HG02798 (cell line): ENCODE measurements around the gene NTNG1.

ENCODE experiments used
- ATAC-seq: cut with Tn5 transposase; IDR thresholded peaks from one replicate; pipeline ENCODE4 v1.9.1; 2021; ENCODE audit warnings: mild to moderate bottlenecking; ENCODE audit not compliant: unreplicated experiment, poor library complexity

NTNG1 gene

DNA sequence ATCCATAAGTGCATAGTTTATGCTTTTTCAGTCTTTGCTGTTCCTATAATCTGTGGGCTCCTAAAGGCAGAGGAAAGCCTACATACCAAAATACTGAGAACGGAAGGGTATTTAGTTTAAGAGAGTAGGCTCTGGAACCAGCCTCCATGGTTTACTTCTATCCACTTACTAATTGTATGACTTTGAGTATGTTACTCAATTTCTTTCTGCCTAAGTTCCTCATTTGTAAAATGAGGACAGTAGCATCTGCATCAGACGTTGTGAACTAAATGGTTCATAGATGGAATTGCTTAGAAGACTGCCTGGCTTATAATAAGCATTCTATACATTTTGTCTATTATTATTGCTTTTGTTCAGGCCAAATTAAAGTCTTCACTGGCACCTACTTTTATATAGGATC, 111.0 kb downstream of the NTNG1 start:
- ATAC-seq = no peak

DNA sequence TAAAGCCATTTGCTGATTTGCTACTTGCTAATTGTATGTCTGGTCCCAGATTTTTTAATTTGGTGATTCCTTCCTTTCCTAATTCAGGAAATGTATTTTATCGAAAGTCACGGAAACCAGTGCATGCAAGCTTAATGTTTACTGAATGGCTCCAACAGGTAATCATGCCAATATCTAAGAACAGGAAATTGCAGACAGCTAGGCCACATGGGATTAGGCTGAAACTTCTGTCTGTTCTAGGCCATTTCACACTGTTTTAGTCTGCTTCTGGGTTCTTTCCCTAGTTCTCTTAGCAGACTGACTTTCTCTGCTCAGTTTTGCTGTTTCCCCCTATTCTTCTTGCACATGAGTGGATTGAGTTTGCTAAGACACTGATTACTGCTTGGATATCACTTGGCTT, 111.4 kb downstream of the NTNG1 start:
- ATAC-seq = no peak

DNA sequence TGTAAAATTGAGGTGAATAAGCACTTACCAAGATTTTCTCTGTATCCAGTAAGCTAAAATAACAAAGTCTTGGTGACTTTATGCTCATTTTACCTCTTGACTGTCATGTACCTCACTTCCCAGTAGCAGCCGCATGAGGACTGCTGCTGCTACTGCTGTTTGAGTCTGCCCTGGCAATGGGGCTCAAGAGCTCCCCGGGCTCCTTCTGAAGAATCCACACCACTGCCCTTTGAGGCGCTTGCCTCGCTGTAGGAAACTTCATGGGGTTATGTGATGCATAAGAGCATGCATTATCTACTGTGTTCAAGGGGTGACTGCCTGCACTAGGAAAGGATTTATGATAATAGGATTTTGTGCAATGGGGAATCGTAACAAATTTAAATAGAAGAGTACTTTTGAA, 113.5 kb downstream of the NTNG1 start:
- no peak for ATAC-seq

DNA sequence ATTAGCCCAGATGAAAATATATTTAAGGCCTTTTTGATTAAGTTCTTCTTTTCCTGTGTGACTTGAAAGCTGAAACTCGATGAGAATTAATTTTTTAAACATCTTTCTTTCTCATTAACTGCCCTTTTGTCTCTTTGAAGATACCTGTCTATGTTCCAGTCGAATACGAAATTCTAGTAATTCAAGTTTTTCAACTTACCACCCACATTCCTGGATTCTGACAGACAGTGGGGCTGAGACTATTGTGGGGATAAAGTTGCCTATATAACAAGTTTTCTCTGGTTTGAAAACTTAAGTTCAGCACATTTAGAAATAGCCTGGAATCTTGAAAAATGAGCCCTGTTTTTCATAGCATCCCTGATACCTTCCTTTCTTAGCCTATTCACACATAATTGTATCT, 114.6 kb downstream of the NTNG1 start:
- no peak for ATAC-seq

DNA sequence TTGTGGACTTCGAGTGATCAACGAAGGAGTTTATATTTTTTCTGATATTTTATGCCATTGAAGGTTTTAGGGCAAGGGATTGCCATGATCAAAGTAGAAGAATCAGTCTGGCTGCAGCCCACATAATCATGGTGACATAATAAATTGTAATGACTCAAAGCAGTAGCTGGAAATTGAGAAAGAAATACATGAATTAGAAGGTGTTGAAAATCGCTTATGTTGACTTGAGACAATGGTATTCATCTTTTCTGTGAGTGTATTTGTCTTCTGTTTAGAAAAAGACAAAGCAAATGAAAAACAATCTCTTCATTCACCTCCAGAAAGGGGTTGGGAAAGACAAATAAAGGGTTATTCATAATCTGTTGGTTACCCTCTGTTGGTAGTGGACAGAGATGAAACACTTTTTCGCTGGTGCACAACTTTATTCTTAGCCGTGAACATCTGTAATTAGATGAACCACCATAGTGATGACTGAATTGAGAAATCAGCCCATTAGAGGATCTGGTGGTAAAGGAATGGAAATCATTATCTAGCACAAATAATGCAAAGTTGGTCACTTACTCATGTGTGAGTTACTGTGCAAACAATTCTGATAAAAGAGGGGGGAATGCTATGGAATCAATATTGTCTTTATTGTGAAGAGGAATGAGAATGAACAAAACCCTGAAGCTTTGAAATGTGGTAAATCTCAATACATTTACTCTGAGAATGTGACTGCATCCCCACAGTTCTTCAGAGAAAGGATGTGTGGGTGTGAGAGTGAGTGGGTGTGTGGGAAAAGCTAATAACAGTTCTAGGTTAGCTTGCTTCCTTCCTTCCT, 121.8 kb downstream of the NTNG1 start:
- no peak for ATAC-seq

DNA sequence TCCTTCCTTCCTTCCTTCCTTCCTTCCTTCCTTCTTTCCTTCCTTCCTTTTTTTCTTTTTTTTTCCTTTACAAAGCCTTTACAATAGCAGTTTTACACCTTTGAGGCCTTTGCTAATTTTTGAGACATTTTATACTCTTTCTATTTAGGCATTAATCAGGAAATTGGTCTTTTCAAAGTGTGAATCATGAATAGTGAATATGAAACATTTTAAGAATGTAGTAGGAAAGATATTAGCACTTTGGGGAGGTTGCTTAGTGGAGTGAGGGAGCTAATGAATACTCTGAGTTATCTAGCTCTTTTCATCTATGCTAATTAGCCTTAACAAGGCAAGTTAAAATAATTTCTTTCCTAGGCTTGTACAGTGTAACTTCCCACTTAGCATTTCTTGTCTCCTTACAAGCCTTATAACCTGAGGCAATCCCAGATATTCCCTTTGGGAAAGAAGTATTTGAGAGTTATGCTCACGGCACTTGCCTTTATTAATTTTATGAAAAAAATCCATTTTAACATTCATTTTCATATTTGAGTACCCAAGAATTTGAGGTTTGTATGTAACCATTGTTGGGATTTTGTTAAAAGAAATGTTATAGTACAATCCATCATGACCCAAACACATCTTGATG, 122.6 kb downstream of the NTNG1 start:
- ATAC-seq = no peak

DNA sequence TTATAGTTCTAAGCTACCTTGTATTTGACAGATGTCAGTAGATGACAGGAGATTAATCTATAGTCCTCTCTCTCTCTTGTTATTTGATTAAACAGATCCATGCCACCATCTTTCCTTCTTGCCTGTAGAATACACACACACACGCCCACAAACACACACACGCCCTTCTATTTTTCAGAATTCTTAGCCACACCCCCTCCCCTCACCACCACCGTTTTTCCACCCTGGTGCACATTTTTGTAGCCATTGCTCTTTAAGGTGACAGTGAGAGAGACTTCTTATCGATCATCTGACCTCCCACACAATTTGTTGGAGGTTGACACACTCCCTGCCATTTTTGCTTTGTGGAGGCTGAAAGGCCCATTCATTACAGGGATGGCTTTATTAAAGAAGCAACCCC, 123.2 kb downstream of the NTNG1 start:
- no peak for ATAC-seq

DNA sequence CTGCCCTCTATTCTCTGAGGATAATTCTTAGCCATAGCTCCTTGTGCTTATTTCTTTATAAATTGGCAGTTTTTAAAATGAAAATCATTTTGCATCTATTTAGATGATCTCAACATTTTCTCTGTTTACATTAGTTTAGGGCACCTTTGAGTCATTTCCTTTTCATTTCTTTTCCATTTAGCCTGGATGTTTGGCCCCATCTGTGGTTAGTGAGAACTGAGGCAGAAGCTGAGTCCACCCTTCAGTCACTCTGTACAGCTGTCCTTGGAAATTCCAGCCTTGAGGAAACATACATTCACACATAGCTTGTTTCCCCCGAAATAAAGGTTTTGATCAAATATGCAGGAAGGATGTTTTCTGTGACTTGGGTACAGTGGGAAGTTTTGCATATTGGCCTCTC, 123.7 kb downstream of the NTNG1 start:
- ATAC-seq = no peak

DNA sequence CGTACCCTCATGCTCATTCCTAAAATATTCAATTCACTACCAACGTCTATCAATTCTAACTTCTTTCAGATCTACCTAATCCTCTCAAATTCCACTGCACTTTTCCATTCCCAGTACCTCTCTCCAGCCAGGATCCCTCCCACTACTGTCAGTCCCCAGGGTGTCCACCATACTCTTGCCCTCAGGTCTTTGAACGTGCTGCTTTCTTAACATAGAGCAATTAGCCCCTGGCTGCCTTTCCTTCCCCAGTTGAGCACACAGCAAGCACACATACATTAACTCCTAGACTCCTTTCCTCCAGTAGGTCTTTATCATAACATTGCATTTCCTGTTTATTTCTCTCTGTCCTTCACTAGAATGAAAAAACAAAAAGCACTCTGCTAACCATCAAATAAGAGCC, 126.7 kb downstream of the NTNG1 start:
- no peak for ATAC-seq

DNA sequence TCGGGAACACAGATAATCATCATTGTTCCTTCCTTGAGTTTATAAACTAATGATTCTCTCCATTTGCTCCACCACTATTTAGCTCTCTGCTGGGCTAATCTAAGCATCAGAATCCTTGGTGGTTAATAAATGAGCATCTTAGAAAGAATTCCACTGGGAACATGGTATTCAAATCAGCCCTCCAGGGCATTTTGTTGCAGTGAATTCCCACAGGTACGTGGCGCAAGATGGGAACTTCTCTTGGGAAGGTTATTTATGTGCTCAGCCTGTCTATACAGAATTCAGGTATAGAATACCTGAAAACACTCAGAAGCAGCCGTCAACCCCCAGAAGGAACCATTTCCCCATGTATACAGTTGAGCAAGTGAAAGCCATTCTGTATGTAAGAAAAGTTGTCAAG, 131.5 kb downstream of the NTNG1 start:
- no peak for ATAC-seq

DNA sequence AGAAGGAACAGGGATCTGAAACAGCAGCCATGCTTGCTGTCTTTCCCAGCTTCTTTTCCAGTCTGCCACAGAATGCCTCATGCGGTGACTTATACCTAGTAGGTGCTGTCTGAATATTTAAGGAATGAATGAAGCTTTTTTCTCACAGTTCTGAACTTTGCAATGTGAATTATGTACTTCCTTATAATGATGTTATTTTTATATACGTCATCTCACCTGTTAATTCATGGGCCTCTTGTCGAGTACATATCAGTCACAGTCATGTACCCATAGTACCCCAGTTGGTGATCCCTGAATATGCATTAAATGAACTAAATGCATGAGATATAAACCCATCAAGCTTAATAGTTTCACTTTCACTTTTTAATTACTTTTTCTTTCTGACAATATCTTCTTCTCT, 132.7 kb downstream of the NTNG1 start:
- ATAC-seq = no peak

DNA sequence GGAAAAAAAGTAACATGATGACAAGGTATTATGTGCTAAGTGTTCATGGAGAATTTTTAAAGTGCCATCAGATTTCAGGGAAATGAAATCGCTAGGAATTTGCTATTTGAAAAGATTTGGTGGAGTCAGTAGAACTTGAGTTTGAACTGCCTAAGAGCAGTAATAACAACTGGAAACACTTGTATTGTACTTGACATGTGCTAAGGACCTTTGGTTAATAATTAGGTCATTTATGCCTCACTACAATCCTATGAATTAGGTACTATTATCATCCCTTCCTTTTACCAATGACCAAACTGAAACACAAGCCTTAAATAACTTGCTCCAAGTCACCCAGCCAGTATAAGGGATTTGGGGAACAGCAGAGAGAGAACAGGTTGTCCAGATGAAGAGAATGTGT, 133.4 kb downstream of the NTNG1 start:
- ATAC-seq = no peak

DNA sequence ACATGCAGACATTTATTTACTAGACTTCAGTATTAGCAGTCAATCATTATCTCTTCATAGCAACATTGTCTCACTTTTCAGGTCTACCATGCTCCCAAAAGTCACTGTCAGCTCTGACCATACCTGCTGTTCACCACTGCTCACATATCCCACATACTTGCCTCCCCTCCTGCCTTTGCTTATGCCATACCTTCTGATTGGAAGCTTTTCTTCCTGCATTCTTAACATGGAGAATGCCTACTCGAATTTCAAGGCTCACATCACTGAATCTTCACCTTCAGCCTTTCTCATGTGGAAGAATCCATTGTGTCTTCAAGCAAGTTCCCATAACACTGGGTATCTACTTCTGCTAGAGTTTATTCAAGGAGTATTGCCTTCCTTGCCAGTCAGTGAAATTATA, 135.4 kb downstream of the NTNG1 start:
- ATAC-seq = no peak

DNA sequence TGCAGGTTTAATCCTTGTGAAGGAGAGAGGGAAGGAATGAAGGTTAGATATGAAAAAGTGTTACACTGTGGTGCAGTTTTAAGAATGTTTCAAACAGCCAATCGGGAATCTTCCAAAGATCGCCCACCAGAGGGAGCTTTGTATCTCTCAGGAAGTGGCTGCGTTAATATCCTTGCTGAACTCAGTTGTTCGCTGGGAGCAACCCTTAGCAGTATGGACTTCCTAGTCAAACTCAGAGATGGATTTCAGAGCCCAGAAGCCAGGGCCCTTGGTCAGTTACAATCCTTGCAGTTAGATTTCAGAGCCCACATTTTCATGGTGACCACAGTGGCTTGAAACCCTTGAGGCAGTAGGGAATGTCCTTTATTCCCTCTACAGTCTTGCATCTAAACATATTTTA, 136.2 kb downstream of the NTNG1 start:
- no peak for ATAC-seq

DNA sequence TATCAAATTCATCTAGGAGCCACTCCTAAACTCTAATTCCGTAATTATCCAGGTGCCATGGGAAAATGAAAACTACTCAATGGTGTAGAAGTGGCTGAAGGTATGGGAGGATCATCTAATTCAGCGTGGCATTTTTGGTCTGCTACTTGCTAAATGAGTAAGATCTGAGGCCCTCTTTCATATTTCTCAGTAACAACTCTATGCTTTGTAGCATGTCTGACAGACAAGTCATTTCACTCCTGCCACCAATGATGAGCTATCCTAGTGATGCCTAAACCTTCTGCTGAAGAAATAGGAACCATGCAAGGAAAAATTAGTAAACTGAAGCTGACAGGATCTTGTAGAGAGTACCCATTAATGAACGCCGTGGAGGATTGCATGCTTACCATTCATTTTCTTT, 145.3 kb downstream of the NTNG1 start:
- ATAC-seq = no peak

DNA sequence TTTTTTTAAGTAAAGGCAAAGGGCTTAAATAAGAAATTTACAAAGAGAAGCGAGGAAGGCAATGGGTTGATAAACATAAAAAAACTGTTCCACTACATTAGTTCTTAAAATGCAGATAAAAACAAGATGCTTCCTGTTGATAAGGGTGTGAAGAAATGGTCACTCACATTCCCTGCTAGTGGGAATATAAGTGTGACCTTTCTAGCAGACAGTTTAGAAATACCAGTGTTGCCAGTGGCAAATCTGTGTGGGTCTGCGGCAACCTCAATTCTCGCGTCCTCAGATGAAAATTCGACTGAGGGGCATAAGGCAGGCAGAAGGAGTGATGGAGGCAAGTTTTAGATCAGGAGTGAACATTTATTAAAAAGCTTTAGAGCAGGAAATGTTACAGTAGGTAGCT, 151.1 kb downstream of the NTNG1 start:
- no peak for ATAC-seq

DNA sequence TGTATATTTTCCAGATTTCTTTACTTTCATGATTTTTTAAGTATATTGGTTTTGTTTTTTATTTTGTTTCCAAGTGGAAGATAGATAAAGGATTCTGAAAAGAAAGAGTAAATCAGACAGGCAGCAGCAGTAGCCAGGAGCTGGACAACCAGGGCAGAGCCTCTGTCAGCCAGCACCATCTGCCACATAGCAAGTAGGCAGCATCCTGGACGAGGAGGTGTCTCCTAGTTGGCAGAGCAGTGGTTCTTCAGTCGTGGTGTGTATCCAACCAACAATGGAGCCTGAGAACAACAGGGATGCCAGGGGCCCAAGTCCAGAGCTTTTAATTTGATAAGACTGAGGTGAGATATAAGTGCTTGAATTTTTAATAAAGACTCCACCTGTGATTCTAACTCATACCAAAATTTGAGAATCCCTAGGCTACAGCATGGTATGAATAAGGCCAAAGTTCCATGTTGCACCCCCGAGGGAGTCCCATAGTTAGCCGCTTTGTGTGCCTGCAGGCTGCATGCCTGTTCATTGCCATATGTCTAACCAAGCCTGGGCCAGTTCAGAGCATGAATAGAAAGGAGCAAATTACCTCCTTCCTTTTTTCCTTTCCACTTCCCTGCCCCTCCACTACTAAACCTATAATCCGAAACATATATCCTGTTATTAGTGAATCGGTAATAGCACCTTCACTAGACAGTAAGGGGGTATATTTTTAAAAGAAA, 153.2 kb downstream of the NTNG1 start:
- no peak for ATAC-seq

DNA sequence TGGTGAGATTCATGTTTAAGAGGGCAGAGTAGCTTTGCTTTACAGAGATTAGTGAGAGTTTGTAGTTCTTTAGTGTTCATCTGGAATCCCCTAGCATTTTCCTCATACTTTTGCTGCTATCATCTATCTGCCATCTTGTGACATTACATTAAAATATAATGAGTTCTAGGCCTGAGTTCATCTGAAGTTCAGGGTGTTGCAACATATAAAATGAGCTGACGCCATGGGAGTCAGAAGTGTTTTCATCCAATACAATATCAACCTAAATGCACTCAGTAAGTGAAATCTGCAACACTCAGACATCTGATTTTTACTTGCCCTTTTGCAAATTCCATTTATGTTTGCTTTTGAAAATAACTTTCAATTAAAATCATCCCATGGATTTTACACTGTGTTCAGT, 153.8 kb downstream of the NTNG1 start:
- ATAC-seq = no peak

DNA sequence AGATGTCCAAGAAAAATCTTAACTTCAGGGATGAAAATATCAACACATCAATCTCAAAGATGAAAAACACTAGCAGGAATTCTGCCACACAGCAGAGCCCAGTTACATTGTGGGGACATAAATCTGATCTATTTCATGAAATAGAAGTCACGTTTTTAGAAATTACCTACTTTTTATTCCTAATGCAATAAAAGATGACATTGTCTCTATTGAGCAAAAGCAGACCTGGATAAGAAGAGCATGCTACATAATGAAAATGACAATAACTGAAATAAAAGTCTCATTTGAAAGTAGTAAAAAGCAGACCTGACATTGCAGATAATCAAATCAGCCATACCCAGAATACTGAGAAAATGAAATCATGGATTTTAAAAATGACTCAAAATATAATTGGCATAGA, 156.8 kb downstream of the NTNG1 start:
- ATAC-seq = no peak

DNA sequence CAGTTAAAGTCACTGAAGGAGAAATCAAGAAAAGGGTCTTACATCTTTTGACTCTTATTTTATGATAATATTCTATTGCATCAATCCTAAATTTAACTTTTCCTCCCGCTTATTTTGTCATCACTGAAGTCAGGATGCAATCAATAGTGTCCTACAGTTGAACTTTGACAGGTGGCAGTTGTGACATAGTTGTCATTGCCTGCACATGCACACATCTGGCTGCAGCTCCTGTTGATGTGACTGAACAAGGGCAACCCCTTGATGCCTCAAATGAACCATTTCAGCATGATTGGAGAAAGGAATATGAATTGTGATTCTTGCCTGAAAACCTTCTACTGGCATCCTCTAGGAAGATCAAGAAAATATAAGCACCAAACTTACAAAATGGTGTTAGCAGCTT, 157.7 kb downstream of the NTNG1 start:
- no peak for ATAC-seq

DNA sequence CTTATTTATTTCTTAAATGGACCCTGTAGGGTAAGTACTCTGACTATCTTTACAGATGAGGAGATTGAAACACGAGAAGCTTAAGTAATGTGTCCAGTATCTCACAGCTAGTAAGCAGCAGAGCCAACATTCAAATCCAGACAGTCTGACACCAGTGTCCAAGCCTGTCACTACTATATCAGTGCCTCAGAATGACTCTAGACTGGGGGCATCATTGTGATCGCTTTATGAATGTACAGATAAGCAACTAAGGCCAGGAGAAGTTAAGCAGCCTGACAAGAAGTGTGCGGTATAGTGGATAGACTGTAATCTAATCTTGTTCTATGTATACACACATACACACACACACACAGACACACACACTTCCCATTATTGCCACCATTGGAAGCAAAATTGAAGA, 158.7 kb downstream of the NTNG1 start:
- no peak for ATAC-seq

DNA sequence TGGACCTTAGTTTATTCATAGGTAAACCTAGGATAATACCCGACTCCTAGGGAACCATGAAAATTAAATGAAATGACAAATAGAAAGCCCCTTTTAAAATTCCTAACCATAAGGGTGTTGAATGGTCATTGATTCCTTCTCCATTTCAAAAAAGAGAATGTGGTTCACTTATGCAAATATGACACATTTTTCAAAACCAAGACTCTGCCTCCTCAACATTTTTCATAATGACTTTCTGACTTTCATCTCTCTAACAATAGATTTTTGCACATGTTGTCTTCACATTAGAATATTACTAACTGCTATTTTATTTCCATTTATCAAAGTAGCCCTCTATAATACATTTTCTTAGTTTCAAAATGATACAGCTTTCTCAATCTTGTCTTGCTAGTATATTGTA, 169.1 kb downstream of the NTNG1 start:
- no peak for ATAC-seq
